Cerebellar nuclear complex (tissue), 1 donor: ENCODE measurements around the gene CEACAM19.
"Not testable (repeated sequence)": the region's sequence is repeated elsewhere in the genome, so short reads cannot be mapped to it uniquely, and the experiment has no call there.

Experiments used
- DNase-seq, 2 experiments: peaks; one replicate each; lab custom pipeline; 2025; lab: John Stamatoyannopoulos, UW

CEACAM19 gene

DNA sequence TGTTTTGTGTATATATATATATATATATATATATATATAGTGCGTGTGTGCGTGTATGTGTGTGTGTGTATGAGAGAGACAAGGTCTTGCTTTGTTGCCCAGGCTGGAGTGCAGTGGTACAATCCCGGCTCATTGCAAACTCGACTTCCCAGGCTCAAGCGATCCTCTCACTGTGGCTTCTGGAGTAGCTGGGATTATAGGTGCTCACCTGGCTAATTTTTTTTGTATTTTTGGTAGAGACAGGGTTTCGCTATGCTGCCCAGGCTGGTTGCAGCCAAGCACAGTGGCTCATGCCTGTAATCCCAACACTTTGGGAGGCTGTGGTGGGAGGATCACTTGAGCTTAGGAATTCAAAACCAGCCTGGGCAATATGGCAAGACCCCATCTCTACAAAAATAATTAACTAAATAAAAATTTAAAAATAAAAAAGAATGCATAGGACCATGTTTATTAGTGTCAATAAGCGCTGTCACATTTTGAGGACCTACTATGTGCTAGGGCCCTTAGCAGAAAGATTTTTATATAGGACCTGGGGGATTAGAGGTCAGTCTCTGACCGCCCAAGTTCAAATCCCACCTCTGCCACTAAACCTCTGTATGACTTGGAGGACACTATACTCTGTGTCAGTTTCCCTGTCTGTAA lies 25.8 kb upstream of the CEACAM19 start:
- DNase-seq, result no peak

DNA sequence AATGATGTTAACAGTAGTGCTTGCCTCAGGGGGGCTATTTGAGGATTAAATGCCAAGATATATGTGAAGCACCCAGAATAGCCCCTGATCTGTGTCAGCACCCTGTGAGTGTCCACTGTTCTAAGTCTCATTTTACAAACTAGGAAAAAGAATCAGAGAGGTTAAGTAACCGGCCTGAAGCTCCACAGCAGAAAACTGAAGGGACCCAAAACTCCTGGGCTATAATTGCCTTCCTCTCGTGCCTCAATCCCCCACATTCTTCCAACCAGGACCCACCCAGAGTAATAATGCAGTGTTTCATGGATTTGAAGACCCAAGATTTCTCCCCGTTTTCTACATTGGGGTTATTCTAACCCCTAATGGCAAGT lies 25.2 kb upstream of the CEACAM19 start:
- no peak for DNase-seq

DNA sequence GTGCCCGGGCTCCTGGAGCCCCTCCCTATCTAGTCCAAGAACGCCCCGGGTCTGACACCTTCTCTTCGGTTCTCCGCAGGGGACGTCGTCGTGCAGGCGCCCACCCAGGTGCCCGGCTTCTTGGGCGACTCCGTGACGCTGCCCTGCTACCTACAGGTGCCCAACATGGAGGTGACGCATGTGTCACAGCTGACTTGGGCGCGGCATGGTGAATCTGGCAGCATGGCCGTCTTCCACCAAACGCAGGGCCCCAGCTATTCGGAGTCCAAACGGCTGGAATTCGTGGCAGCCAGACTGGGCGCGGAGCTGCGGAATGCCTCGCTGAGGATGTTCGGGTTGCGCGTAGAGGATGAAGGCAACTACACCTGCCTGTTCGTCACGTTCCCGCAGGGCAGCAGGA lies 24.1 kb upstream of the CEACAM19 start:
- DNase-seq, result no peak

DNA sequence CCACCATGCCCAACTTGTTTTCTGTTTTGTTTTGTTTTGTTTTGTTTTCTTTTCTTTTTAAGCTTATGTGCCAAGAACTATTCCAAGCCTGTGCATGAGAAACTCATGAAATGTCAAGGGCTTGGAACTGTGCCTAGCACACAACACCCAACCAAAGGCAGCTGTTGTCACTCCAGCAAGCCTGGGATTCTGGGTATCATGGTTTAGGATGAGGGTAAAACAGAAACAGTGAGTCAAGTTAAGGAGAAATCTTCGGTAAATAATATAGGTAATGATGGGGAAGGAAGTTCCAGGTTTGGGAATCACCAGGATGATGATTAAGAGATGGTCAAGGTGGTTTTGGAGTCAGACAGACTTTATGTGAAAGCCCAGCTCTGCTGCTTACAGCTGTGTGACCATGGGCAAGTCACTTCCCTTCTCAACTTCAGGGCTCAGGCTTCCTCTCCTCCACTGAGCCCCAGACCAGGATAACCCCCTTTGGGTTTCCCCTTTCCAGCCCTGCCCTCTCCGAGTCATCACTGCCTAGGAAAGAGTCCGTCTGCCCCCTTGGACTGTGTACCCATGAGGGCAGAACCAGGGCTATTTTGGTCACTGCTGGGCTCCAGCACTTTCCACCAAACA lies 22.5 kb upstream of the CEACAM19 start:
- no peak for DNase-seq

DNA sequence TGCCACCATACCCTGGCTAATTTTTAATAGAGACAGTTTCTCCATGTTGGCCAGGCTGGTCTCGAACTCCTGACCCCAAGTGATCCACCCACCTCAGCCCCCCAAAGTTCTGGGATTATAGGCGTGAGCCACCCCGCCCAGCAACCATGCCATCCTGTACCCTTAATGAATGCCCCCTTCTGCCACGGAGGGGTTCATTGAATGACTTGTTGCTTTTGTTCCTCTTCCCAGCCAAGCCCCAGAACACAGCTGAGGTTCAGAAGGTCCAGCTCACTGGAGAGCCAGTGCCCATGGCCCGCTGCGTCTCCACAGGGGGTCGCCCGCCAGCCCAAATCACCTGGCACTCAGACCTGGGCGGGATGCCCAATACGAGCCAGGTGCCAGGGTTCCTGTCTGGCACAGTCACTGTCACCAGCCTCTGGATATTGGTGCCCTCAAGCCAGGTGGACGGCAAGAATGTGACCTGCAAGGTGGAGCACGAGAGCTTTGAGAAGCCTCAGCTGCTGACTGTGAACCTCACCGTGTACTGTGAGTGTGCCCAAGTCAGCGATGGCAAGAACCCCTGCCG lies 21.6 kb upstream of the CEACAM19 start:
- no peak for DNase-seq

DNA sequence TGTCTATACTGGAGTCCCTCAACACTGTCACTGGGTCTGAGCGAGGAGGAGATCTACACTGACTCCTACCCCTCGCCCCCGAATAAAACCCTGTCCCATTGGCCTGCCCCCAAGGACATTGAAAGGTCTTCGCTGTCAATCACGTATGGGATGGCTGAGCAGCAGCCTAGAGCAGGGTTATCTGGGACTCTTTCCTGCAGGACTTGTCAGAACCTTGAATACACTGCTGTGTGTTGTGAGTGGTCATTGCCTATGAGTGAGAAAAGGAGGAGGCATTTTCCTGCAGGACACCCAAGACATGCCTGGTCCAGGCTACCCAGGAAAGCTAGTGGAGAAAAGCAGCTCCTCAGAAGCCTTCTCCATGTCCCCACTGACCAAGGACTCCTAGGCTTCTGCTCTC lies 17.9 kb upstream of the CEACAM19 start:
- no peak for DNase-seq

DNA sequence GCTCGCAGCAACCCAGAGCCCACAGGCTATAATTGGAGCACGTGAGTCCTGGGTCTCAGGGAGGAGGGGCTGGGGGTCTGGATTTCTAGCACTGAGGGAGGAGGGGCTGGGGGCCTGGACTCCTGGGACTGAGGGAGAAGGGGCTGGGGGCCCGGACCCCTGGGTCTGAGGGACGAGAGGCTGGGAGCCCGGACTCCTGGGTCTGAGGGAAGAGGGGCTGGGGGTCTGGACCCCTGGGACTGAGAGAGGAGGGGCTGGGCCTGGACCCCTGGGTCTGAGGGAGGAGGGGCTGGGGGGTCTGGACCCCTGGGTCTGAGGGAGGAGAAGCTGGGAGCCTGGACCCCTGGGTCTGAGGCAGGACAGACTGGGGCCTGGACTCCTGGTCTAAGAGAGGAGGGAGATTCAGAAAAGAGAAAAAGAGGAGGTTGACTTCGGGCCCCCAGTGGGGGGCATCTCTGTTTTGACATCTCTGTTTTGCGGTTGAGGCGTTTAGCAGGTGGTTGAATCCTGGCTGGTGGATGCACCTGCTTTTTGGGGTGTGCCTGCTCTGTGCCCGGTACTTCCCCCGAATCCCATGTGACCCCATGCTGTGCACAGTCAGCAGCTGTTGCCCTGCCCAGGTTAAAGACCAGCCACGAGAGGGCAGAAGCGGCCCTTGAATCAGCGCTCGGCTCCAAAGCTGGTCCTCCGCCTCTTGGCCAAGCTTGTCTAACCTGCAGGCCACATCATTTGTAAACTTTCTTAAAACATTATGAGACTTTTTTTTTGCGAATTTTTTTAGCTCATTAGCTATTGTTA lies 17.1 kb upstream of the CEACAM19 start:
- DNase-seq, result no peak

DNA sequence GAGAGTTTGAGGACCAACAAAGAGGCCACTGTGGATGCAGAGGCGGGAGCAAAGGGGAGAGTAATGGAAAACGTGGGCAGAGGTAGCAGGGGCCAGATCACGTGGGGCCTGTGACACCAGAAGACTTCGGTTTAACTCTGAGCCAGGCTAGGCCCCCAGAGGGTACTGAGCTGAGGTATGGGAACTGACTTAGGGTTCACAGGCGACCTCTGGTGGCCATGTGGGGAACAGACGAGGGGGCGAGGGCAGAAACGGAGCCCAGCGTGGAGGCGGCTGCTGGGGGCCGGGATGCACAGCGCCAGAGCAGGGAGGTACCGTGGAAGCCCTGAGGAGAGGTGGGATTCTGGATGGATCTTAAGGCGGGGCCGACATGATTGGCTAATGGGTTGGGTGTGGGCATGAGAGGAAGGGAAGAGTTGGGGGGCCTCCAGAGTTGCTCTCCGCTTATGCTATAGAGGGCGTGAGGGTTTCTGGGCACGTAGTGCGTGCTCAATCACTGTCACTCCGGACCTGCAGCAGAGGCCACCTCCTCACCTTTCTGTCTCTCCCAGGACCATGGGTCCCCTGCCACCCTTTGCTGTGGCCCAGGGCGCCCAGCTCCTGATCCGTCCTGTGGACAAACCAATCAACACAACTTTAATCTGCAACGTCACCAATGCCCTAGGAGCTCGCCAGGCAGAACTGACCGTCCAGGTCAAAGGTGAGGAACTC lies 13.9 kb upstream of the CEACAM19 start:
- no peak for DNase-seq

DNA sequence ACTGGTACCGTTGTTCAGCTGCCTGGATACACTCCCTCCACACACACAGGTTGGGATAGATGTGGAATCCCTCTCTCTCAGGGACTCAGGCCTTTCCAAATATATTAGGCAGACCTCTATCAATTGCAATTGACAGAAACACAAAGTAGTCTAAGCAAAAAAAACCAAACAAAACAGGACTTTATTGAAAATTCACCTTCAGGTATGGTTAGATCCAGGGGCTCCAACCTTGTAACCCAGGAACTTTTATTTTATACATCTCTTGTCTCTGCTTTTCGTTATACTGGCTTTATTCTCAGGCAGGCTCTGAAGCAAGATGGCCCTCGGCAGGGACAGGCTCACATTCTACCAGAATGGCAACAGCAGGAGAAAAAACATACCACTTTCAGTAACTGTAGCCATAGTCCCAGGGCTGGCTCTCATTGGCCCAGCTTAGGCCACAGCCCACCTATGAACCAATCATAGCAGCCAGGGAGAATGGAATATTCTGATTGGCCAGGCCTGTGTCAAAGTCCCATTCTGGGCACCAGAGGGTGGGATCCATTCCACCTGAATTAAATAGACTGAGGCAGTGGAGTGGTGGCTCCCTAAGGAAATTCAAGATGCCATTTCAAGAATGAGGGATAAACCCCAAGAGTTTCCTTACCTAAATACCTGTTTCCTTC lies 13.1 kb upstream of the CEACAM19 start:
- DNase-seq, result no peak

DNA sequence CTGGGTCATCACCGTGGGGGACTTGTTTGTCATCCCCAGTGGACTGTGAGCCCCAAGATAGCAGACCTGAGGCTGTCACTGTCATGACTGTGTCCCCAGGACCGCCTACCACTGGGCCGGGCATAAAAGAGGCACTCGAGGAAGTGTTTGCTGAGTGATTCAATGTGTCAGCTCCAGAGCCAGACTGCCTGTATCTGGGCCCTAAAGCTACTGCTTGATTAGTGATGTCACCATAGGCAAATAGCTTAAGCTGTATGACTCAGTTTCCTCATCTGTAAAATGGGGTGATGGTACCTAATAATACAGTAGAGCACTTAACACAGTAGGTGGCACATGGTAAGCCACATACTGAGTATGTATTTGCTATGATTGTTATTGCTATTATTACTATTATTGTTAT lies 11.2 kb upstream of the CEACAM19 start:
- no peak for DNase-seq

DNA sequence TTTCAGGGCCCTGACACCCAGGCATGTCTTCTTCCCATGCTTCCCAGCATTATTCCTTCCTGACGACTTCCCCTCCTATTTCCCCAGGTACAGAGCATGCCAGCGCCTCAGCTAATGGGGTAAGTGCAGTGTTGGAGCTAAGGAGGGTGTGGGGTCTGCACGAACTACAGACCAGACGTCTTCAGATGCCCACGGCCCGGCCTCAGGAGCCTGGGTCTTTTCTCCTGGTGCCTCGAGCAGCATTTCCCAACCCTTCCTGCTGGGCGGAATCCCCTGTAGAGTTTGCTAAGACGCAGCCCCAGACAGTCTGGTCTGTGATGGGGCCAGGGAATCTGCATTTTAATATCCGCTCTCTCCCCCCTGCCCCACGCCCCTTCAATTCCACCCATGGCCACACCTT lies 10.1 kb upstream of the CEACAM19 start:
- DNase-seq, result no peak

DNA sequence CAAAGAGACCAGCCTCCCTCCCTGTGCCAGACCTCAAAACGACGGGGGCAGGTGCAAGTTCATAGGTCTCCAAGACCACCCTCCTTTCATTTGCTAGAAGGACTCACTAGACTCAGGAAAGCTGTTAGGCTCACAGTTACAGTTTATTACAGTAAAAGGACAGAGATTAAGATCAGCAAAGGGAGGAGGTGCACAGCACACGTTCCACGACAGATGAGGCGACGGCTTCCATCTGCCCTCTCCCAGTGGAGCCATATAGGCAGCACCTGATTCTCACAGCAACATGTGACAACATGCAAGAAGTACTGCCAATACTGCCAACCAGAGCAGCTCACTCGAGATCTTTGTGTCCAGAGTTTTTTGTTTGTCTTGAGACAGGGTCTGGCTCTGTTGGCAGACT lies 9.4 kb upstream of the CEACAM19 start:
- DNase-seq, result no peak

DNA sequence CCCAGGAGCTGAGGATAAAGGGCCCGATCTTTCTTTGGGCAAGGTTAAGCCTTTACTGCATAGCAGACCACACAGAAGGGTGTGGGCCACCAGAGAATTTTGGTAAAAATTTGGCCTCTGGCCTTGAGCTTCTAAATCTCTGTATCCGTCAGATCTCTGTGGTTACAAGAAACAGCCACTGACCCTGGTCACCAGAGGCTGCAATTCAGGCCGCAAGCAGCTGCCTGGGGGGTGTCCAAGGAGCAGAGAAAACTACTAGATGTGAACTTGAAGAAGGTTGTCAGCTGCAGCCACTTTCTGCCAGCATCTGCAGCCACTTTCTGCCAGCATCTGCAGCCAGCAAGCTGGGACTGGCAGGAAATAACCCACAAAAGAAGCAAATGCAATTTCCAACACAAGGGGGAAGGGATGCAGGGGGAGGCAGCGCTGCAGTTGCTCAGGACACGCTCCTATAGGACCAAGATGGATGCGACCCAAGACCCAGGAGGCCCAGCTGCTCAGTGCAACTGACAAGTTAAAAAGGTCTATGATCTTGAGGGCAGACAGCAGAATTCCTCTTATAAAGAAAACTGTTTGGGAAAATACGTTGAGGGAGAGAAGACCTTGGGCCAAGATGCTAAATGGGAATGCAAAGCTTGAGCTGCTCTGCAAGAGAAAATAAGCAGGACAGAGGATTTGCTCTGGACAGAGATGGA lies 8.4 kb upstream of the CEACAM19 start:
- DNase-seq, result no peak

DNA sequence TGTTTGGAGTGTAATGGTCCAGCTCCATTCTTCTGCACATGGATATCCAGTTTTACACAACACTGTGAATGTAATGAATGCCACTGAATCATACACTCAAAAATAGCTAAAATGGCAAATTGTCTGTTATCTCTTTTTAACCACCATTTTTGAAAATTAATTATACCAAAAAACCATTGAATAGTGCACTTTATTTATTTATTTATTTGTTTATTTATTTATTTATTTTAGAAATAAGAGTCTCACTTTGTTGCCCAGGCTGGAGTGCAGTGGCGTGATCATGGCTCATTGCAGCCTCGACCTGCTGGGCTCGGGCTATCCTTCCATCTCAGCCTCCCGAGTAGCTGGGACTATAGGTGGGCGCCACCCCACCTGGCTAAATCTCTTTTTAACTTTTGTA lies 7.3 kb upstream of the CEACAM19 start:
- no peak for DNase-seq

DNA sequence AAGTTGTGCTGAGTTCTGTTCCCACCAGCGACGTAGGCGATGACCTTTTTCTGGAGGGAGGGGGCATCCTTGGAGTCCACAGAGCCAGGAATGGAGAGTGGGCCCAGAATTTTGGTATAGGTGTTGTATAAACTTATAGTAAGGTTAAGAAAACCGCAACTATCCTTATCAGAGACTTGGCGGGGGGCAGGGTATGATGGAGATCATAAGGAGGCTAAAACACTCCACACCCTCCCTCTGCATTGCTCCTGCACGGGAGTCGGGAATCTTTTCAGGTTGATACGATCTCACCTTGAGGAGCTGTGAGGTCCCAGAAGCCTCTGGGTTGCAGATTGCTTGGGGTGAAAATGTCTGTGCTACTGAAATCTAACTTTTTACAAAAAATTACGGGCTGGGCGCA lies 6.3 kb upstream of the CEACAM19 start:
- no peak for DNase-seq

DNA sequence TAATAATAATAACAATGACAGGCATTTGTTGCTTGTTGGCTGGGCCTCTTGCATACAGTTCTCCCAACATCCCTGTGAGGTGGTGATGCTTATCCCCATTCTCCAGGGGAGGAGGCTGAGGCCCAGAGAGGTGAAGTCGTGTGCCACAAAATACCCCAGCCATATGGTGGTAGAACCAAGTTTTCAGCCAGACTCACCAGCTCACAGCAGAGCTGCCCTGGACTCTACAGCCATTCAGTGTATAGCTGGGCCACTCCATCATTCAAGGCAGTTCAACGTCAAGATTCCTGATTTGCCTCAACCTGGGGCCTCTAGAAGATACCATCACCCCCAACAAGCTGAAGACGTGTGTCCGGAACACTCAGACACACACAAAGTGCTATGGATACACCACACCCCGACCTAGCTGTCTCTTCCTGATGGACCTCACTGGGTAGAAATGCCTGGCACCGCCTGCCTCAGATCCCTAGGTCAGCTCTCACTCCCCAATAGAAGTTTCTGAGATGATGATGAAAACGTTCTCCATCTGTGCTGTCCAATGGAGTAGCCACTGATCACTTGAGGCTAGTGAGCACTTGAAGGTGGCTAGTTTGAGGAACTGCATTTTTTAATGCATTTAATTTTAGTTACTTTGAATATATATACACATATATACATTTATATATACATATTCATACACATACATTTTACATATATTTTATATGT lies 4.3 kb upstream of the CEACAM19 start:
- no peak for DNase-seq

DNA sequence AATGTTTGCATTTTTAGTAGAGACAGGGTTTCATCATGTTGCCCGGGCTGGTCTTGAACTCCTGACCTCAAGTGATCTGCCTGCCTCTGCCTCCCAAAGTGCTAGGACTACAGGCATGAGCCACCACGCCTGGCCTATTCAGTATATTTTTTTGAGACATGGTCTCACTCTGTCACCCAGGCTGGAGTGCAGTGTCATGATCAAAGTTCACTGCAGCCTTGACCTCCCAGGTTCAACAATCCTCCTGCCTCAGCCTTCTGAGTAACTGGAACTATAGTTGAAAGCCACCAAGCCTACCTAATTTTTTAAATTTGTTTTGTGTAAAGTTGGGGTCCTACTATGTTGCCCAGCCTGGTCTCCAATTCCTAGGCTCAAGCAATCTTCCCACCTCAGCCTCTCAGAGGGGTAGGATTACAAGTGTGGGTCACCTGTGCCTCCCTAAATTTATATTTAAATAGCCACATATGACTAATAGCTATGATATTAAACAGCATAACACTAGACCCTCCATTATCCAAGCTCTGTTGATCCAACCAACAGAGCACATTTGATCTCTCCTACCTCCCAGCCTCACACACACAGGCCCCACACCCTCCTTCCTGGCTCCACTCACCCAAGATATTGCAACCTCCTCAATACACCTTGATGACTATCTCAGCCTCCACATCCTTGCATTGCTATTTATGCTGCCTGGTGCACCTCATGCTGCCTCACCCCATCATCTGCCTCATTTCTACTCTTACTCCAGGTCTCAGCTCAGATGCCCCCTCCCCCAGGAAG lies 2.1 kb upstream of the CEACAM19 start:
- DNase-seq, result no peak

DNA sequence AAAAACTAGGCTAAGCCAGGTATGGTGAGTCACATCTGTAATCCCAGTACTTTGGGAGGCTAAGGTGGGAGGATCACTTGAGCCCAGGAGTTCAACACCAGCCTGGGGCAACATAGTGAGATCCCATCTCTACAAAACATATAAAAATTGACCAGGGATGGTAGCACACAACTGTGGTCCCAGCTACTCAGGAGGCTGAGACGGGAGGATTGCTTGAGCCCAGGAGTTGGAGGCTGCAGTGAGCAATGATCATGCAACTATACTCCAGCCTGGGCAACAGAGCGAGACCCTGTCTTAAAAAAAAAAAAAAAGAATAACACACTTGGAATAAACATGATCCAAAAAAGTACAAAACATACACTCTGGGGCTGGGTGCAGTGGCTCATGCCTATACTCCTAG lies 1.3 kb upstream of the CEACAM19 start:
- DNase-seq, result not testable (repeated sequence)

DNA sequence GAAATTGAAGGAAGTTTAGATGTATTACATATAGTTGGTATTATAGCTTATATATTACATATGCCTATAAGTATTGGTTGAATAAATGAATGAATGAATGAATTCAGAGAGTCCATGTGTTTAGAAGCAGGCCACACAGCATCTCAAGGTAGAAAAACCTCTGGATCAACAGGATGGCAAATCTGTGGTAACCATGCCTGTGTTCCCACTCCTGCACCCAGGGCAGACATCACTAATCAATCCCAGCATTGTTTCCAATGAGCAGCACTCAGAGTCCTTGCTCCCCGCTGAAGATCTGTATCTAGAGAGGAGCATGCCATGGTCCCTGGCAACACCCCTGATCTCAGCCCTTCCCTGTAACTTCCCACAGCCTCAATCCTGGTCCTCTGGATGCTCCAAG lies 944 bp downstream of the CEACAM19 start:
- no peak for DNase-seq

DNA sequence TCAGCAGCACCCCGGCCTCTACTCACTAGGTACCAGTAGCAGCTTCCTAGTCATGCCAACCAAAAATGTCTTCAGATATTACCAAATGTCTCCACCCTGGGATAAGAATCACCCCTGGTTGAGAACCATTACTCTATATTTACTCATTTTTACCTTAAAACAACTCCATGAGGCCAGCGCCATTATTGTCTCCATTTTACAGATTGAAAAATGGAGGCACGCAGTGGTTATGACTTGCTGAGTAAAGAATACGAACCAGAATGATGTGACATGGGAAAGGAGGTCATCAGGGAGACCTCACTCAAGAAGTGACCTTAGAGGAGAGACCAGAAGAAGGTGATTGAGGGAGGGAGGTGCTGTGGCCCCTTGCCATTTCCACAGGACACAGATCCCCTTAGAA lies 2.2 kb downstream of the CEACAM19 start:
- DNase-seq, result no peak
